ENCODE measurements around the gene TKTL1. TPM values are rescaled to one million over a fixed set of nuclear protein-coding genes. Genes with fewer than 3 reads are reported as not detected.

TKTL1 gene
- total RNA-seq, 1 donor, result 4.1 TPM

DNA sequence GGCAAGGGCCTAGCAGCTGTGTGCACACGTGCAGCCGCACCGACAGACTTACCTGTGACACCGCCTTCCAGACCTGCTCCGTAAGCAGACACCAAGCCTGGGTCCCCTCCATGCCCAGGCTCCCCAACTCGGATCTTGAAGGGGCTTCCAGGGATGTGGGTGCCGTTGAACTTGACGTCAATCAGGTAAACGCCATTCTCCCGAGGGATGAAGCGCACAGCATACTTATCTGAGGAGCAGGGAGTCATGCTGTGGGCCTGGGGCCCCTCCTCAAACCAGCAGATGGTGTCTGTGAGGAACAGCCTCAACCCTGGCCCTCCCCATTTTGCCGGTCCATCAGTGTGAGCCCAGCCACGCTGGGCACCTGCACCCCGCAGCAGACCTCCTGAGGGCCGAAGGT, 54.4 kb downstream of the TKTL1 start:
- no peaks in the 10 kb centered on the region for H3K27me3 ChIP-seq (ENCODE audit: insufficient read depth, low read length)
- no peaks in the 10 kb centered on the region for H3K9me3 ChIP-seq (ENCODE audit: low read depth, low read length)
- H3K4me3 ChIP-seq (ENCODE audit: low read length), result no peak overlapping the region
- peaks cover 73% of the 10 kb centered on the region for H3K4me1 ChIP-seq (ENCODE audit: insufficient read depth, low read length)

DNA sequence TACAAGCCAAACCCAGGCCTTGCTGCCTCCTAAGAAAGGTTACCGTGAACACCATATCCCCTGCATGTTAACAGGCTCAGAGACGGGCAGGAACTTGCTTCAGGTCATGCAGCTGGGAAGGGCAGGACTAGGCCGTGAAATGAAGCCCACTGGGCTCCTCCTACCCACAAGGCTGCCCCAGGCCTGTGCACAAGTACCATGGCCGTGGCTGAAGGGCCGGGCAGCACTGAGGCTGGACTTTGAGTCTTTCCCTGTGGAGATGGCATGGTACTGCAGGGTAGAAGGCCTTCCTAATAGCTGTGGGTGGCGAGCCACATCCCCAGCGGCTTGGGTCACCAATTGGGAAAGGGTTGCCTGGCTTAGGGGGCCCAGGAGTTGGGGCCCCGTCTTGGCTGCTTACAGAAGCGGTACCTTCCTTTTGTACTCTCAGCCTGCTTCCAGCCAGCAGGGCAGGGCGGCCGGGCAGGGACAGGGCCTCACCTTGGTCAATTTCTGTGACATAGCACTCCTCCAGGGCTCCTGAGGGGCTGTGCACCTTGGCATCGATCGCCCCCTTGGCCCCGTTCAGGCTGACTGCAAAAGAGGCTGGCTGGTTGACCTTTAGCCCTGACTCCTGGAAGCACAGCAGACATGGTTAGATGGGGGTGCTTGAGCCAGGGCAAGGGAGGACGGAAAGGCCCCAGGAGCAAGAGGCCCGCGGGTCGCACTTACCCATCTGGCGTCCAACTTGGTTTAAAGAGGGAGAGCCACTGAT, 55.0 kb downstream of the TKTL1 start:
- H3K4me3 ChIP-seq (ENCODE audit: low read length), result no peak overlapping the region

DNA sequence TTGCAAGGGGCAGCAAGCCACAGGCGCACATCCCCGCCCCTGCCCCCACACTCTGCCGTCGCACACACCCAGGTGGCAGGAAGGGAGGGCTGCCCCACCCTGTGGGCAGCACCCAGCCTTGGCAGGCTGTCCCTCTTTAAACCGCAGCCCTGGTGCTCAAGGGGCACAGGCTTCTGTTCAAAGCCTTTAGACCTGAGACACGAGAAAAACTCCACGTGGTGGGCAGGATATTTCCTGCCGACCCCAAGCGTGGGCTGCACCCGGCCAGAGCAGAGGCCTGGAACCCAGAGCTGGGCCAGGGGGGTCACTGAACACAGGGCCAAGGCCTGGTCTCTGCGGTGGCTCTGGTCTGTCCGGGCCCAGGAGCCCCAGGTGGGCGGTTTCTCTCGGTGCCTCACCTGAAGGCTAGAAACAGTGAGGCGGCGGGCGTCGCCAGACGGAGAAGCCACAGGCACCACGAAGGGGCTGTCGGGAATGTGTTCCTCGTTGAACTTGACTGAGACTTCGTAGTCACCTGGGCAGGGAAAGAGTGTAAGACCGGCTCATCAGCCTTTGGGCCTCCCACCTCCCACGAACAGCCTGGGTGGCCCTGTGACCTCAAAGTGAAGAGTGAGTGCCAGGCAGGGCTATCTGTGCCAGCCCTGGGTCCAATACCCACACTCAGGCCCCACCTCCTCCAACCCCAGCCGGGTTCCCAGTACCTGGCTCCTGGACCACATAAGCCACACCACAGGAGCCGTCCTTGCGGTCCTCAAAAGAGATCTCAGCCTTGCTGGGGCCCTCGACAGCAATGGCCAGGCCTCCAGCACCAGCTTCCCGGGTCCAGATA, 55.8 kb downstream of the TKTL1 start:
- Histone ChIP-seq H3K4me1 (ENCODE audit: insufficient read depth, low read length) (peaks cover 73% of the 10 kb centered on the region), H3K4me3 (ENCODE audit: low read length) (no peak overlapping the region), H3K27me3 (ENCODE audit: insufficient read depth, low read length) (no peaks in the 10 kb centered on the region), H3K9me3 (ENCODE audit: low read depth, low read length) (no peaks in the 10 kb centered on the region)

More for the DNA sequence above, 55.0 kb downstream of the TKTL1 start:
- Histone ChIP-seq H3K4me1 (ENCODE audit: insufficient read depth, low read length) (peaks cover 73% of the 10 kb centered on the region), H3K27me3 (ENCODE audit: insufficient read depth, low read length) (no peaks in the 10 kb centered on the region), H3K9me3 (ENCODE audit: low read depth, low read length) (no peaks in the 10 kb centered on the region)

DNA sequence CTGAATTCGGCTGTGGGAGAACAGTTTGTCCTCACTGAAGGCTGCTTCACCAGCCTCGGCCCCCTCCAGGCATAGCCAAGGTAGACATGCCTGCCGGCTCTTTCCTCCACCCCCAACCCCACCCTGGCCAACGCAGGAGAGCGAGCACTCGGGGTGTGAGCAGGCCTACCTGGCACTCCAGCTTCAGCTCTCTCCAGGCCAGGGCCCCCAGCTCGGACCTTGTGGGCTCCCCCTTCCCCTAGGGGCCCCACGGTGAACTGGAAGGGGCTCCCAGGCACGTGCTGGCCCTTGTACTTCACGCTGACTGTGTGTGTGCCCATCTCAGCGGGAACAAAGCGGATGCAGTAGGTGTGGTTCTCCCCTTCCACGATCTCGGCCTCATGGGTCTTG, 56.4 kb downstream of the TKTL1 start:
- Histone ChIP-seq H3K27me3 (ENCODE audit: insufficient read depth, low read length) (no peaks in the 10 kb centered on the region), H3K4me3 (ENCODE audit: low read length) (no peak overlapping the region), H3K4me1 (ENCODE audit: insufficient read depth, low read length) (peaks cover 72% of the 10 kb centered on the region), H3K9me3 (ENCODE audit: low read depth, low read length) (no peaks in the 10 kb centered on the region)

DNA sequence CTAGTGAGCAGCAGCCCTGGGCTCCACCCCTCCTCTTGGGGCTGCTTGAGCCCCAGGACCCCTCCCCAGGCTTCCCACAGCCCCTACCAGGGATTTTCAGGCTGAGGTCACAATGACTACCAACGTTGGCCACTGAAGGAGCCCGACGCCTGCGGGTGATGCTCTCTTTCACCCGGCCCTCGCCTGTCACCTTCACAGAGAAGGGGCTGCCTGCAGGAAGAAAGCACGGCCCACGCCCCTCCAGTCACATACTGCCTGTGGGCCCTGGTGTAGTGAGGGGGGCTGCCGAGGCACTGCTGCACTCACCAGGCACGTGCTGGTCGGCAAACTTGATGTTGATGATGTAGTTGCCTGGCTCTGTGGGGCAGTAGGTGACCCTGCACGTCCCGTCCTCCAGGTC, 56.9 kb downstream of the TKTL1 start:
- Histone ChIP-seq H3K4me1 (ENCODE audit: insufficient read depth, low read length) (peaks cover 67% of the 10 kb centered on the region), H3K27me3 (ENCODE audit: insufficient read depth, low read length) (no peaks in the 10 kb centered on the region), H3K4me3 (ENCODE audit: low read length) (no peak overlapping the region), H3K9me3 (ENCODE audit: low read depth, low read length) (no peaks in the 10 kb centered on the region)

DNA sequence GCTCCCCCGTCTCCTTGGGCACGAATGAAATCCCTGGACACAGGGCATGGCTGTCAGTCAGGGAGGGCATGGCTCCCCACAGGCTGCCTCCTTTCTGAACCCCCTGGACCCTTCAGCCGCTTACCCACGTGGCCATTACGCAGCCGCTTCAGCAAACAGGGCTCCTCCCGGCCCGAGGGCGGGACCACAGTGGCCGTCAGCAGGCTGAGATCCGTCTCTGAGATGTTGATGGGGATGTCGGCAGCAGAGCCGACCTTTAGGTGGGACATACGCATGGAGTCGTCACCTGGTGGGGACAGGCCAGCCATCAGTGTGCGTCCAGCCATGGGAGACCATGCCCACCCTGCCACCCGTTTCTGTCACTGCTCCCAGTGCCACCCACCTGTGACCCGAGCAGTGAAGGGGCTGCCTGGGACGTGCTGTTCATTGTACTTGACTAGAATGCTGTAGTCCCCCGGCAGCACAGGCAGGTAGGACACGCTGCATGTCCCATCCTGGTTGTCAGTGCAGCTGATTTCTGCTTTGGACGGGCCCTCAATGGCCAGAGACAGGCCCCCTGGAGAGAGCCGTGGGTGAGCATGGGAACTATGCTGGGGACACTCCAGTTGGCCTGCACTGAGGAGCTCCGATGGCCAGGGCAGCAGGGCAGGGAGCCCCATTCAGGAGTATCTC, 57.7 kb downstream of the TKTL1 start:
- Histone ChIP-seq H3K9me3 (ENCODE audit: low read depth, low read length) (no peaks in the 10 kb centered on the region), H3K4me3 (ENCODE audit: low read length) (no peak overlapping the region), H3K4me1 (ENCODE audit: insufficient read depth, low read length) (peaks cover 66% of the 10 kb centered on the region), H3K27me3 (ENCODE audit: insufficient read depth, low read length) (no peaks in the 10 kb centered on the region)

DNA sequence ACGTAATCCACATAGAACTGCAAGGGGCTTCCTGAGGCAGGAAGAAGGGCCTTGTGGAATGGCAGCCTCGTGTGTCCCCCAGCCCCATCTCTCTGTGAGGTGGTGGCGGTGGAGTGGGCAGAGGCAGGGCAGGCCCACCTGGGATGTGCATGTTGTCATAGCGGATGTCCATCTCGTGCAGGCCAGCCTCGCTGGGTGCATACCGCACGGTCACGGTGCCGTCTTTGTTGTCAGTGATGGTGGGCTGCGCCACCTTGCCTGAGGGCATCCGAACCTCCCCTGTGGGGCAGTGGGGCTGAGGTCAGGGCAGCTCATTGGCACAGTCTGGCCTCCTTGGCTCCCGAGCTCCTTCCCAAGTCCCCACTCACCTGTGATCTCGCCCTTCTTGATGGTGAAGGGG, 58.4 kb downstream of the TKTL1 start:
- no peak overlapping the region for H3K4me3 ChIP-seq (ENCODE audit: low read length)
- H3K27me3 ChIP-seq (ENCODE audit: insufficient read depth, low read length), result no peaks in the 10 kb centered on the region
- H3K4me1 ChIP-seq (ENCODE audit: insufficient read depth, low read length), result peaks cover 59% of the 10 kb centered on the region
- no peaks in the 10 kb centered on the region for H3K9me3 ChIP-seq (ENCODE audit: low read depth, low read length)

DNA sequence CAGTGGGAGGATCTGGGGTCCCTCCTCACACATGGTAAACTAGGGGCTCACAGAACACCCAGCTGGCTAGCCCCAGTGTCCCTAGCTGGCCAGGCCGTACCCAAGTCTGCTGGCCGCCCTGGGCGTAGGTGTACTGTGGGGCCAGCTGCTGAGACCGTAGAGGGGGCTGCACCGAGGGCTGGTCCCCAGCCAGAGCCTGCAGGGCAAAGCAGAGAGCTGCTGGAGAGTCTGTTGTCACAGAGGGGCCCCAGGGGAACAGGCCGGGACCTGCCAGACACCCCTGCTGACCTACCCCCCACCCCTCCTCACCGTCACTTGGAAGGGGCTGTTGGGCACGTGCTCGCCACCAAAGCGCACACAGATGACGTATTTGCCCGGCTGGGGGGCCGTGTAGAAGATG, 58.9 kb downstream of the TKTL1 start:
- Histone ChIP-seq H3K4me3 (ENCODE audit: low read length) (no peak overlapping the region), H3K4me1 (ENCODE audit: insufficient read depth, low read length) (peaks cover 54% of the 10 kb centered on the region), H3K9me3 (ENCODE audit: low read depth, low read length) (no peaks in the 10 kb centered on the region), H3K27me3 (ENCODE audit: insufficient read depth, low read length) (no peaks in the 10 kb centered on the region)

DNA sequence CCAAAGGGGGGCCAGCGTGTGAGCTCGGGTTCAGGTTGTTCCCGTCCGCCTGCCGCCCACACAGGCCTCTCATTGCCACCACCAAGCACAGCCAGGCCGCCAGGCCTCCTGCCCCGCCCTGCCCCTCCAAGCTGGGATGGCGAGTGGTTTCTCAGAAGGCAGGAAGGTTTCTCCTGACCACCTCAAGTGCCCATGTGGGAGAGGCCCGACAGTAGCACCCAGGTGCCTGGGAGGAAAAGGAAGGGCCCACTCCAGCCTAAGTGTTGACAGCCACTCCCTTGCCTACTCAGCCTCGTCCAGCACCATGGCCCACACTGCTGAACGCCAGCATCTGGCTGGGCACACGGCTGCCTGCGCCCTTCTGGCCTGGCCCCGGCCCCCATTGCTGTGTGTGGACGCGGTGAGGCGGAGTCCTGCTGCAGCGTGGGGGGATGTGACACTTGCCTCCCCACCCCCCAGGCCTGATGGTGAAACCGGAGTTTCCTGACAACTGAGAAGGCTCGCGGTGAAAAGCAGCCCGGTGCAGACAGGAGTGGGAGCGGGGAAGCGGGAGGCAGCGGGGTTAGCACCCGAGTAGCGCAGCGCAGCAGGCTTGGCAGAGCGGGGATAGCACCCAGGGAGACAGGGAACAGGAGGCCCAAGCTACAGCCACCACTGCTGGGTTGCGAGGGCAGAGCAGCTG, 59.6 kb downstream of the TKTL1 start:
- Histone ChIP-seq H3K4me3 (ENCODE audit: low read length) (no peak overlapping the region), H3K9me3 (ENCODE audit: low read depth, low read length) (no peaks in the 10 kb centered on the region), H3K27me3 (ENCODE audit: insufficient read depth, low read length) (no peaks in the 10 kb centered on the region), H3K4me1 (ENCODE audit: insufficient read depth, low read length) (peaks cover 47% of the 10 kb centered on the region)

DNA sequence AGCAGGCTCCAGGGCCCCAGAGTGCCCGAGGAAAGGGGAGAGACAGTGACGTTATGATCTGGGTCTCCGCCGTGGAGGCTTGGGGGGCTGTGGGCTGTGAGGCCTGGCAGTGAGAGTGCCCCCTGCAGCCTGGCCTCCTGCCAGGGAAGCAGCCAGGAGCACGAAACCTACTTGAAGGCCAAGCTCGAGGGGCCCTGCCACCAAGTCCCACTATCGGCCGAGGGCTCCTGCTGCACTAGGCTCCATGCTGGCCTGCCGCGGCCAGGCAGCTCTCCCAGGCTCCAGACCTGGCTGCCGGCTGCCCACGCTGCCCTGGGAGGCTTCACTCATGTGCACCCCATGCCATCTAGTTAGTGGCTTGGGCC, 60.2 kb downstream of the TKTL1 start:
- Histone ChIP-seq H3K4me3 (ENCODE audit: low read length) (no peak overlapping the region), H3K4me1 (ENCODE audit: insufficient read depth, low read length) (peaks cover 42% of the 10 kb centered on the region), H3K27me3 (ENCODE audit: insufficient read depth, low read length) (no peaks in the 10 kb centered on the region), H3K9me3 (ENCODE audit: low read depth, low read length) (no peaks in the 10 kb centered on the region)

DNA sequence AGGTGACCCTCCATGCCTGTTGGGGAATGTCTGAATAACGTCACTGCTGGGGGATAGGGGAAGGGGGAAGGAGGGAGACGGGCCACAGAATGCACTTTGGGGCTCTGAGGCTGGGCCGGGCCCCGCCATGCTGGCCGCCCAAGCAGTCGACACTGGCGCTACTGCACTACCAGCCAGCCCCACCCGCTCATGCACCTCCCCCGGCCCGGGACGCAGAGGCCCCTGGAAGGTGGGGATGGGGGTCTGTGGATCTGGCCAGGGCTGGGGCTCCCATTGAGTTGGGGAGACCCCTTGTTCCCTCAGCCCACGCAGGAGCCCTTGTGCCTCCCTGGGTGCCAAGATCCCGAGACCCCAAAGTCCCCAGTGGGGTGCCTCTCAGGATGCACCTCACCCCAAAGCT, 61.0 kb downstream of the TKTL1 start:
- Histone ChIP-seq H3K27me3 (ENCODE audit: insufficient read depth, low read length) (no peaks in the 10 kb centered on the region), H3K4me1 (ENCODE audit: insufficient read depth, low read length) (peaks cover 36% of the 10 kb centered on the region), H3K4me3 (ENCODE audit: low read length) (no peak overlapping the region), H3K9me3 (ENCODE audit: low read depth, low read length) (no peaks in the 10 kb centered on the region)

DNA sequence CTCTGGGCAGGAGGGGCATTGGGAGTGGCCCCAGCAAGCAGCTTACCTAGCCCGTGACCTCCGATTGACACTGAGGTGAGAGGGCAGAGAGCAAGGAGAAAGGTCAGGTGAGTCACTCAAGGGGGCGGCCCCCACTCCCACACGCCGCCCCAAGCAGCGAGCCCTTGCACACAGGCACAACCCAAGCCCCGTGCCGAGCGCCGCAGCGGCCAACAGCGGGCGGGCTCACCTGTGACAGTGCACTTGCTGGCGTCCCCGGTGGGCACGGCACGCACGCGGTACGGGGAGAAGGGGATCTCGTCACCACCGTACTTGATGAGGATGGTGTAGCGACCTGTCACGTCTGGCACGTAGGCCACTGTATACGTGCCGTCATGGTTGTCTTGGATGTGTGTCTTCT, 61.6 kb downstream of the TKTL1 start:
- Histone ChIP-seq H3K9me3 (ENCODE audit: low read depth, low read length) (no peaks in the 10 kb centered on the region), H3K4me3 (ENCODE audit: low read length) (no peak overlapping the region), H3K27me3 (ENCODE audit: insufficient read depth, low read length) (no peaks in the 10 kb centered on the region), H3K4me1 (ENCODE audit: insufficient read depth, low read length) (peaks cover 36% of the 10 kb centered on the region)

DNA sequence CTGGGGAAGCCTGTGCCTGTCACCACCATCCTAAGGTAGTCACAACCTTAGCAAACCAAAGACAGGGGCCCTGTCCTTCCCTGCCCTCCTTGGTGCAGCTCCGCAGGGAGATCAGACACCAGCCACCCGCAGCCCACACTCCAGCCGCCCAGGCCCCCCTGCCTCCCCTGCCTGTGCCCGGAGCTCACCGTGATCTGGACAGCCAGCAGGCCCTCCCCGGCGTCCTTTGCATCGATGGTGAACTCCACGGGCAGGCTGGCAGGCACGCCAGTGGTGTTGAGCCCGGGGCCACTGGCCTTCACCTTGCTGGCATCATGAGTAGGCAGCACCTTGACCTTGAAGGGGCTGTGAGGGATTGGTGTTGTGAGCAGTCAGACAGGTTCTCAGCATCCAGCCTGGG, 62.4 kb downstream of the TKTL1 start:
- H3K9me3 ChIP-seq (ENCODE audit: low read depth, low read length), result no peaks in the 10 kb centered on the region
- H3K4me3 ChIP-seq (ENCODE audit: low read length), result no peak overlapping the region
- H3K4me1 ChIP-seq (ENCODE audit: insufficient read depth, low read length), result peaks cover 29% of the 10 kb centered on the region
- H3K27me3 ChIP-seq (ENCODE audit: insufficient read depth, low read length), result no peaks in the 10 kb centered on the region

DNA sequence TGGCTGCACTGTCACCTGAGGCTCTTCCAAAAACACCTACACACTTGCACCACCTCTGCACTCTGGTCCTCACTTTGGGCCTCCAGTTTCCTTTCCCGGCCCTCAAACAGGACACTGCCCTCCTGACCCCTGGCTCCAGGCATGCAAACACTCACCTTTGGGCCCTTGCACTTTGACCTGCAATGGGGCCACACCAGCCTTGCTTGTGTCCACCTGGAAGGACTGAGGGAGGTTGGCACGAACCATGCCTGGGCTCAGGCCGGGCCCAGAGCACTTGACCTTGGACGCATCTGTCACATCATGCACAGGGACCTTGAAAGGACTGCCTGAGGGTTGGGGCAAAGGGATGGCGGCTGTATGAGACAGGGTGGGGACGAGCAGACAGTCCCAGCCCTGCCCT, 63.2 kb downstream of the TKTL1 start:
- Histone ChIP-seq H3K4me3 (ENCODE audit: low read length) (no peak overlapping the region), H3K4me1 (ENCODE audit: insufficient read depth, low read length) (peaks cover 21% of the 10 kb centered on the region), H3K9me3 (ENCODE audit: low read depth, low read length) (no peaks in the 10 kb centered on the region)

More for the DNA sequence above, 63.2 kb downstream of the TKTL1 start:
- H3K27me3 ChIP-seq (ENCODE audit: insufficient read depth, low read length), result no peaks in the 10 kb centered on the region
